GM12874 (cell line): Measurements from ENCODE around the gene TUSC2.
A peak's percentile ranks its signal among the peaks of the same experiment; 100 is the strongest.

Experiments used
- TF ChIP-seq, protein P1 (sequence below): IDR thresholded peaks from 2 replicates; pipeline ENCODE4 v1.5.1; 2011; ENCODE audit warnings: low read depth, mild to moderate bottlenecking, control low read depth, low read length, moderate library complexity; ENCODE audit not compliant: insufficient read depth

The TUSC2 gene

DNA sequence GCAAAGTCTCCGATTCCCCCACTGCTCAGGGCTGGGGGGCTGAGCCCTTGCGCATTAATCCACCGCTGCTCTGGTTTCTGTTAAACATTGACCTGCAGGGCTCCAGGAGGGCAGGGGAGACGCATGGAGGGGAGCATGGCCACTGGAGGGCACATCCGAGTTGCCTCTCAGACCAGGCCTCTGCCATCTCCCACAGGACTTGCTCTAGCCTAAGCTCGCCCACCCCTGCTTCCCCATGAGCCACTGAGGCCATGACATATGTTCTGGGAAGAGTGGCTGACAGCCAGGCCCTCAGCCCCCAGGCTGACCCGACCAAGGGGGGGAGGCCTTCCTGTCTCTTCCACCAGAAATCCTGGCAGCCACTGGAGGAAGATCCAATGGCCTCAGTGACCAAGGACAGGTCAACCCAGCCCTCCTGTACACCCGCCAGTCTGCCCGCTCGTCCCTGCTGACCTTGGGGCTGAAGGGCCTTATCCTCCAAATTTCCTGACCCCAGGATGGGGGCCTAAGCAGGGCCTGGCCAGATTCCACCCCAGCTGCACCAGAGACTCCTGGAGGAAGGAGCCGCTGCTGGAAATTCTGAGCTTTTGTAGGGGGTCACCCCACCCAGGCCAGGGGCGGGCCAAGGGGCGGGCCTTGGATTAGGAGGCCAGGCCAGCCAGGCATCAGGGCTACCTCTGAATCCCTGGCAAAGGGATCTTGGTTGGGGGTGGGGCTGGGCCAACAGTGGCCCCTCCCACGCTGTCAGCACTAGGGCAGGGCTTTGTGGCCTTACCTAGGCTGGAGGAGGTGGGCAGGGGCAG lies 24.8 kb downstream of the TUSC2 start, which contains the start of gene HYAL1:
HYAL1 (minus strand) TSS at position 562 of the 803 bp plus-strand sequence. CDS start 618 bp downstream, outside the sequence.
- TF ChIP-seq, protein P1, sequence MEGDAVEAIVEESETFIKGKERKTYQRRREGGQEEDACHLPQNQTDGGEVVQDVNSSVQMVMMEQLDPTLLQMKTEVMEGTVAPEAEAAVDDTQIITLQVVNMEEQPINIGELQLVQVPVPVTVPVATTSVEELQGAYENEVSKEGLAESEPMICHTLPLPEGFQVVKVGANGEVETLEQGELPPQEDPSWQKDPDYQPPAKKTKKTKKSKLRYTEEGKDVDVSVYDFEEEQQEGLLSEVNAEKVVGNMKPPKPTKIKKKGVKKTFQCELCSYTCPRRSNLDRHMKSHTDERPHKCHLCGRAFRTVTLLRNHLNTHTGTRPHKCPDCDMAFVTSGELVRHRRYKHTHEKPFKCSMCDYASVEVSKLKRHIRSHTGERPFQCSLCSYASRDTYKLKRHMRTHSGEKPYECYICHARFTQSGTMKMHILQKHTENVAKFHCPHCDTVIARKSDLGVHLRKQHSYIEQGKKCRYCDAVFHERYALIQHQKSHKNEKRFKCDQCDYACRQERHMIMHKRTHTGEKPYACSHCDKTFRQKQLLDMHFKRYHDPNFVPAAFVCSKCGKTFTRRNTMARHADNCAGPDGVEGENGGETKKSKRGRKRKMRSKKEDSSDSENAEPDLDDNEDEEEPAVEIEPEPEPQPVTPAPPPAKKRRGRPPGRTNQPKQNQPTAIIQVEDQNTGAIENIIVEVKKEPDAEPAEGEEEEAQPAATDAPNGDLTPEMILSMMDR, result 0 out of 2 replicates have a peak, but pooled peaks have one; percentile 2

GRCh38 chr3:50302095-50303012 lies 25.7 kb downstream of the TUSC2 start:
- TF ChIP-seq, protein P1, result no peak

DNA sequence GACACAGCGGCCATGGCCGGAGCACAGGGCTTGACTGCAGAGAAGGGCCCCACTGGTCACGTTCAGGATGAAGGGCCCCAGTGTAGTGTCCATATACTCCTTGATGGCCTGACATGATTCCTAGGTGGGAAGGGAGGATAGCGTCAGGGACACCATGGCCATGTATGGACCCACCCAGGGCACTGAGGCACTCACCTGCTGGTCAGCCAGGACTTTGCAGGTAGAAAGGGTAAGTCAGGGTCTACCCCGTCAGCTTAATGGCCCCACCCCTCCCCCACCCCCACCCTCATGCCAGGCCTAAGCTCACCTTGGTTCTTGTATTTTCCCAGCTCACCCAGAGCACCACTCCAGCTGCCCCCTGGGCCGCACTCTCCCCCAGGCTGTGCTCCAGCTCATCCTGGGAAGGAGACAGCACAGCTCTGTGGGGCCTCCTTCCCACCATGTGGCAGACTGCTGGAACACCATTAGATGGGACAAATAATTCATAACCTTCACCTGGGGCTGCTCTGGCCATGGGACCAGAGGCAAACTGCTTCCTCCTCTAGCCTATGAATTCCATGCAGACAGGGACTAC lies 27.3 kb downstream of the TUSC2 start:
- TF ChIP-seq, protein P1, result no peak

DNA sequence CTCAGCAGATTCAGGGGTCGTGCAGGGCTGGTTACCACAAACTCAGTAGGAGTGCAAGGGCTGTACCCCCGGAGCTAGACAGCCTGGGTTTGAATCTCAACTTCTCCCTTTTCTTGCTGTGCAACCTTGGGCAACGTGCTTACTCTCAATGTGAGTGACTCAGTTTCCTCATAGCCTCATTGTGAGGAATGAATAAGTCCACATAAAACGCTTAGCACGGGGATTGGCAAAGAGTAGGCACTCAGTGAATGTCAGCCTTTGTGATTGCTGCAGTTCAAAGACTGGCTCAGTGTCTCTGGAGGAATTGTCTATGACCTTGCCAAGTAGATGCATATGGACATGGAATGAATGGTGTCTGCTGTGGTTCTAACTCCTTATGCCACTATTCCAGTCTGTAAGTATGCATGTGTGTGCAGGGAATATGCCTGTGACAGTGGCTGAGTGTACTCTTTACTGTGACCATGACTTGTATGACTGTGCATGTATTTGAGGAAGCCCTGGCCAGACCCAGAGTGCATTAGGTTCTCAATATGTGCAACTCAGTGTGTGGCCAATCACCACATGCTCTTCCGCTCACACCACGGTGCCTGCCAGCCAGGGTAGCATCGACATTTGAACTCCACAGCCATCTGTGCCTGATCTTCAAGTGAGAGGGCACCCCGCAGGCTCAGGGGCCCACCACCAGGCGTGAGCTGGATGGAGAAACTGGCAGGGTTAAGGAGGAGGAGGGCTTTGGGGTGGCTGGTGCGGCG lies 27.9 kb downstream of the TUSC2 start:
- TF ChIP-seq, protein P1, result no peak

- TF ChIP-seq, protein P1, result no peak
These were observed 28.4 kb downstream of the TUSC2 start for GRCh38 chr3:50299638-50299928.

DNA sequence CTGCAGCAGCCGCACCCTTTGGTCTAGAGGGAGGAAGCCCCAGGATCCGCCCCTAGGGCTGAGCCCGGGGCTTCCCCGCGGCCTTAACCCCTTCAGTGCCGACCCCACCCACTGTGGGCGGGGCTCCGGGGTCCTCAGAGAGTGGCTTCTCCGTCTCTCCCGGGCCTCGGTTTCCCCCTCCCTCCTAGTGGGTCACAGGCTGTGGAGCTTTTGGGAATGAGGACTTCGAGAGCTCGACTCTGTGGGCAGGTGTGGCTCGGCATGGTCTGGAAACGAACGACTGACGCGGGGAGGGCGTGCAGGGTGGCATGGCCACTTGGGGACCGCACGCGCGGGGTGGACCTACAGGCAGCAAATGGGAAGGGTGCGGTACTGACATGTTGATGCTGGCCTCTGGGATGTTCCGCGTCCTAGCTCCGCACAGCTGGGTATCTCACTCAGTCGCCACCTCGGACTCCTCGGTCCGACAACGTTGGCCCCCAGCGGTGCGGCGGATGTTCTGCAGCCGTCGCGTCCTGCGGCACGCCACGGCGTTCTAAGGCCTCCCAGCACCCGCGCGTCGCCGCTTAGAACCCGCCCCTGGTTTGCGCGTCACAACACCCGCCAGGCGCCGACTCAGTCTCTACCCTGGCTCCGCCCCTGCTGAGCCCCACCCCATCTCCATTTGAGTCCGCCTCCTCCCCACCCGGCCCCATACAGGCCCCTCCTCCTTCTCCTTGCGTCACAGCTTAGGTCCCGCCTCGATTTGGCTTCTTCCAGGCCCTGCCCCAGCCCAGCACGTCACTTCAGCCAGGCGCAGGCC lies 29.0 kb downstream of the TUSC2 start, which contains the start of the genes HYAL3 and NAA80:
HYAL3 (minus strand) TSS at position 570 of the 802 bp plus-strand sequence. CDS start 3,803 bp downstream, outside the sequence.
NAA80 (minus strand) TSS at position 570 of the 802 bp plus-strand sequence. CDS start 1,942 bp downstream, outside the sequence.
- TF ChIP-seq, protein P1, result peak; percentile 40
